ENCODE results near the gene CRTC2. TPM values are rescaled to one million over a fixed set of nuclear protein-coding genes. Genes with fewer than 3 reads are reported as not detected.

The CRTC2 gene
- total RNA-seq, 1 experiment from 2014 or later = 39.3 TPM

- ChIA-PET POLR2A (no interaction called here), CTCF (no interaction called here)
- H3K36me3 ChIP-seq (ENCODE audit: control insufficient read depth, insufficient read depth, low read length) = peaks cover 3% of the 10 kb centered on the region
Observed at GRCh38 chr1:153953859-153954365, 4.5 kb downstream of the CRTC2 start.

GRCh38 chr1:153951801-153952200 lies 6.6 kb downstream of the CRTC2 start:
- H3K9me3 ChIP-seq (ENCODE audit: control insufficient read depth, insufficient read depth, low read depth, low read length) = no peaks in the 10 kb centered on the region
- no TSS peak for BruUV-seq (replicated peaks)
- H3K36me3 ChIP-seq (ENCODE audit: control insufficient read depth, insufficient read depth, low read length) = peaks cover 3% of the 10 kb centered on the region
- H3K27me3 ChIP-seq (ENCODE audit: control insufficient read depth, insufficient read depth, low read length) = no peaks in the 10 kb centered on the region
- no peak overlapping the region for H3K4me3 ChIP-seq (ENCODE audit: low read depth in 2 of 2, low read length in 2 of 2)
- ATAC-seq = no peak
- CTCF ChIA-PET = no interaction called here
- in situ Hi-C loops (cut with HindIII; ENCODE audit: low pct_unique_long_range_greater_than_20kb, low sequenced_read_pairs) (no loop called here), intact Hi-C loops (cut with micrococcal nuclease; ENCODE audit: unreplicated experiment) (no loop called here)
- no peak for TF ChIP-seq TCF7L2 (IDR thresholded peaks at IDR 0.05; ENCODE audit: low read depth, low read length)
- no peak for TF ChIP-seq SIN3A (IDR thresholded peaks at IDR 0.05; ENCODE audit: borderline replicate concordance, insufficient read depth, low read depth, low read length)
- no peak for TF ChIP-seq POLR2AphosphoS5 (IDR thresholded peaks at IDR 0.05; ENCODE audit: low read depth, low read length)
- no peak for TF ChIP-seq REST (IDR thresholded peaks at IDR 0.05; ENCODE audit: insufficient read depth in 1 of 2, low read depth in 2 of 2, low read length in 1 of 2)
- TF ChIP-seq CTCF (IDR thresholded peaks at IDR 0.05) = no peak
- POLR2A ChIA-PET = no interaction called here
- H3K4me1 ChIP-seq (ENCODE audit: control insufficient read depth, insufficient read depth, low read length) = peaks cover 13% of the 10 kb centered on the region
- no peak overlapping the region for H3K27ac ChIP-seq (ENCODE audit: low read length)
- DNase-seq (ENCODE audit: low read depth, low spot score) = no peak

More at GRCh38 chr1:153953859-153954365, 4.5 kb downstream of the CRTC2 start:
- intact Hi-C loops (cut with micrococcal nuclease; ENCODE audit: unreplicated experiment) (no loop called here), in situ Hi-C loops (cut with HindIII; ENCODE audit: low pct_unique_long_range_greater_than_20kb, low sequenced_read_pairs) (no loop called here)
- ATAC-seq (no peak), DNase-seq (ENCODE audit: low read depth, low spot score) (no peak)
- no TSS peak for BruUV-seq (replicated peaks)
- no peak overlapping the region for H3K4me3 ChIP-seq (ENCODE audit: low read depth in 2 of 2, low read length in 2 of 2)
- H3K27me3 ChIP-seq (ENCODE audit: control insufficient read depth, insufficient read depth, low read length) = no peaks in the 10 kb centered on the region
- no peak for TF ChIP-seq TCF7L2 (IDR thresholded peaks at IDR 0.05; ENCODE audit: low read depth, low read length)
- no peak for TF ChIP-seq REST (IDR thresholded peaks at IDR 0.05; ENCODE audit: insufficient read depth in 1 of 2, low read depth in 2 of 2, low read length in 1 of 2)
- TF ChIP-seq POLR2AphosphoS5 (IDR thresholded peaks at IDR 0.05; ENCODE audit: low read depth, low read length) = no peak
- no peak for TF ChIP-seq SIN3A (IDR thresholded peaks at IDR 0.05; ENCODE audit: borderline replicate concordance, insufficient read depth, low read depth, low read length)
- TF ChIP-seq CTCF (IDR thresholded peaks at IDR 0.05) = no peak
- no peak overlapping the region for H3K27ac ChIP-seq (ENCODE audit: low read length)
- no peaks in the 10 kb centered on the region for H3K9me3 ChIP-seq (ENCODE audit: control insufficient read depth, insufficient read depth, low read depth, low read length)
- peaks cover 12% of the 10 kb centered on the region for H3K4me1 ChIP-seq (ENCODE audit: control insufficient read depth, insufficient read depth, low read length)
